IMR-90 (cell line): Measurements from ENCODE around the gene RTEL1. TPM values are rescaled to one million over a fixed set of nuclear protein-coding genes. Genes with fewer than 3 reads are reported as not detected.
"Not testable (repeated sequence)": the region's sequence is repeated elsewhere in the genome, so short reads cannot be mapped to it uniquely, and the experiment has no call there.

Experiments
- ATAC-seq: fragments of 200-7000 bp; cut with Tn5 transposase; 2 replicates; pipeline ENCODE4 v1.9.1; 2020; ENCODE audit warnings: low read depth, mild to moderate bottlenecking, moderate library complexity
- BruUV-seq: library from RNA; stranded (reverse); fragments of 400-500 nt; replicated peaks from 2 replicates; lab custom pipeline; 2021; lab: Mats Ljungman, UMichigan
- CTCF ChIA-PET: fragments of 300-600 bp; formaldehyde crosslinking; extraction: SDS; loops from one replicate; lab custom pipeline; 2021; ENCODE audit warnings: antibody characterized with exemption; lab: Yijun Ruan, JAX
- POLR2A ChIA-PET: fragments of 300-600 bp; sonication (Branson Sonifier 250); formaldehyde crosslinking; loops from one replicate; lab custom pipeline; 2022; ENCODE audit warnings: antibody characterized with exemption; ENCODE audit not compliant: unreplicated experiment; lab: Charles Lee
- DNase-seq: peaks from one replicate; pipeline ENCODE4 v3.0.0; 2013
- H2AFZ ChIP-seq: replicated peaks from 2 replicates; pipeline ENCODE3; 2013; ENCODE audit warnings: low read length, mild to moderate bottlenecking; ENCODE audit not compliant: poor library complexity
- H2AK5ac ChIP-seq: 2 replicates; pipeline ENCODE4 v1.6.1; 2013; ENCODE audit warnings: low read depth, low read length, inconsistent platforms
- H2AK9ac ChIP-seq: replicated peaks from 2 replicates; pipeline ENCODE3; 2013; ENCODE audit warnings: mild to moderate bottlenecking, low read depth, low read length, moderate library complexity; ENCODE audit not compliant: poor library complexity
- H2BK120ac ChIP-seq: 2 replicates; pipeline ENCODE4 v1.6.1; 2013; ENCODE audit warnings: low read depth, low read length, inconsistent platforms
- H2BK15ac ChIP-seq: 3 replicates; pipeline ENCODE4 v1.6.1; 2013; ENCODE audit warnings: low read depth, low read length, inconsistent platforms
- H2BK20ac ChIP-seq: 2 replicates; pipeline ENCODE4 v1.6.1; 2013; ENCODE audit warnings: low read depth, mild to moderate bottlenecking, inconsistent platforms, low read length, moderate library complexity
- H2BK5ac ChIP-seq: 2 replicates; pipeline ENCODE4 v1.6.1; 2013; ENCODE audit warnings: mild to moderate bottlenecking, low read depth, low read length, inconsistent platforms; ENCODE audit not compliant: poor library complexity, severe bottlenecking
- H3K14ac ChIP-seq: replicated peaks from 2 replicates; pipeline ENCODE4 v1.6.1; 2013; ENCODE audit warnings: low read depth, low read length, inconsistent platforms
- H3K18ac ChIP-seq: 2 replicates; pipeline ENCODE4 v1.6.1; 2013; ENCODE audit warnings: low read depth, low read length, control low read depth
- H3K23ac ChIP-seq: 2 replicates; pipeline ENCODE4 v1.6.1; 2013; ENCODE audit warnings: low read depth, low read length, inconsistent platforms
- H3K27ac ChIP-seq: 2 replicates; pipeline ENCODE4 v1.5.1; 2013; ENCODE audit warnings: mild to moderate bottlenecking, control low read depth, low read length; ENCODE audit not compliant: insufficient read depth
- H3K27me3 ChIP-seq: 2 replicates; pipeline ENCODE4 v1.6.1; 2013; ENCODE audit warnings: low read length; ENCODE audit not compliant: control insufficient read depth, insufficient read depth
- H3K36me3 ChIP-seq: 2 replicates; pipeline ENCODE4 v1.6.1; 2013; ENCODE audit warnings: low read length, mixed read lengths; ENCODE audit not compliant: control insufficient read depth, insufficient read depth
- H3K4ac ChIP-seq: 2 replicates; pipeline ENCODE4 v1.6.1; 2013; ENCODE audit warnings: low read depth, low read length, inconsistent platforms
- H3K4me1 ChIP-seq: 2 replicates; pipeline ENCODE4 v1.6.1; 2013; ENCODE audit warnings: low read length, mixed read lengths; ENCODE audit not compliant: control insufficient read depth, insufficient read depth
- H3K4me2 ChIP-seq: 2 replicates; pipeline ENCODE4 v1.6.1; 2013; ENCODE audit warnings: low read depth, mild to moderate bottlenecking, control low read depth, low read length, moderate library complexity
- H3K4me3 ChIP-seq: 2 replicates; pipeline ENCODE4 v1.5.1; 2013; ENCODE audit warnings: low read depth, mild to moderate bottlenecking, control low read depth, low read length, moderate library complexity; ENCODE audit not compliant: insufficient read depth
- H3K56ac ChIP-seq: 2 replicates; pipeline ENCODE4 v1.6.1; 2013; ENCODE audit warnings: low read length, inconsistent platforms; ENCODE audit not compliant: insufficient read depth; ENCODE audit errors: extremely low read depth
- H3K79me1 ChIP-seq, 2 experiments: 2 replicates each; pipeline ENCODE4 v1.6.1; 2013; ENCODE audit warnings: low read length in 2 of 2, inconsistent platforms in 1 of 2, low read depth in 1 of 2
- H3K9ac ChIP-seq: 2 replicates; pipeline ENCODE4 v1.6.1; 2013; ENCODE audit warnings: low read depth, low read length, control low read depth
- H3K9me1 ChIP-seq: 2 replicates; pipeline ENCODE4 v1.6.1; 2013; ENCODE audit warnings: low read length, inconsistent platforms; ENCODE audit not compliant: insufficient read depth
- H3K9me3 ChIP-seq: 2 replicates; pipeline ENCODE4 v1.6.1; 2013; ENCODE audit warnings: low read length; ENCODE audit not compliant: control insufficient read depth, insufficient read depth
- H4K20me1 ChIP-seq: 2 replicates; pipeline ENCODE4 v1.6.1; 2013; ENCODE audit warnings: low read length, inconsistent platforms; ENCODE audit not compliant: insufficient read depth
- H4K5ac ChIP-seq: 2 replicates; pipeline ENCODE4 v1.6.1; 2013; ENCODE audit warnings: mild to moderate bottlenecking, low read depth, low read length, control low read depth
- H4K8ac ChIP-seq, 2 experiments: 2 replicates each; pipeline ENCODE4 v1.6.1; 2013; ENCODE audit warnings: low read depth in 2 of 2, low read length in 2 of 2, control low read depth in 1 of 2, inconsistent platforms in 1 of 2
- H4K91ac ChIP-seq: 2 replicates; pipeline ENCODE4 v1.6.1; 2013; ENCODE audit warnings: low read depth, low read length, inconsistent platforms; ENCODE audit not compliant: insufficient read depth
- NFE2L2 ChIP-seq: fragments of 150-350 bp; IDR thresholded peaks from 2 replicates; pipeline ENCODE4 v1.6.1; 2016; ENCODE audit warnings: low read depth, mild to moderate bottlenecking, low read length
- POLR2A ChIP-seq: IDR thresholded peaks from 2 replicates; pipeline ENCODE4 v1.6.1; 2012; ENCODE audit warnings: mild to moderate bottlenecking, low read depth, low read length
- WGBS, 2 experiments: methylation state at CpG; one replicate each; pipeline versions ENCODE4 v1.1.5 to v1.1.7; 2013; ENCODE audit warnings: missing lambda C conversion rate in 2 of 2; ENCODE audit not compliant: insufficient read length in 1 of 2; ENCODE audit errors: extremely low coverage in 2 of 2; 5-methylcytosine and 5-hydroxymethylcytosine counted together
- dilution Hi-C: fragments of 300-500 bp; cut with HindIII; formaldehyde crosslinking; loops from one replicate; pipeline ENCODE4 v1.14.3; 2018; ENCODE audit warnings: low sequenced_read_pairs; ENCODE audit not compliant: unreplicated experiment
- in situ Hi-C: fragments of 300-500 bp; cut with MboI; formaldehyde crosslinking; loops from 3 replicates; pipeline ENCODE4 v1.14.3; 2019; ENCODE audit warnings: low sequenced_read_pairs, inconsistent platforms, mixed read lengths
- intact Hi-C: fragments of 100-400 bp; cut with micrococcal nuclease; formaldehyde crosslinking; loops from 2 replicates; pipeline ENCODE4 v1.10.0; 2022
- polyA plus RNA-seq, 3 experiments: library from polyadenylated mRNA; depleted of rRNA; stranded (reverse); fragments of >200 nt; gene quantifications; 2 replicates each; pipeline ENCODE4 v1.2.3, GENCODE V29; 2012; ENCODE audit warnings: low replicate concordance in 1 of 3
- total RNA-seq: library from RNA; depleted of rRNA; stranded (reverse); fragments of >200 nt; gene quantifications from 2 replicates; pipeline ENCODE4 v1.2.3, GENCODE V29; 2012

The RTEL1 gene
- total and polyA plus RNA-seq, 2 of the 4 experiments (the other 2 are of a cell fraction), result 14.7 to 18.8 TPM

DNA sequence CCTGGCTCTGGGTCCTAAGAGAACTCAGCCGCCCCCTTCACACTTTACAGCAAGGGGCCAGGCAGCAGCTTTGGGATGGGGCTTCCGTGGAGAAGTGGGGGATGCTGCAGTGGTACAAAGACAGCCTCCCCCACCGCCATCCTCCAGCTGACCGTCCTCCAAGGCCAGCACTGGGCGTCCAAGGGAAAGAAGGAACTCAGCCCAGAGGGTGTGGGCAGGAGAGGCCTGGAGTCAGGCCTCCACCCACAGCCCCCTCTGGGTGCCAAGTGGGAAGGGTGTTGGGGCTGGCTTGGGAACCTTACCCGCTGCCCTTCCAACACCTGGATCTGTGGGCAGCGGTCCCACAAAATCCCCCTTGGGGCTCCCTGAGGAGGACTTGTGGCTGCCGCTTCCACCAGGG lies 18.0 kb upstream of the RTEL1 start:
- no peaks in the 10 kb centered on the region for H4K20me1 ChIP-seq
- dilution Hi-C loops, result no loop called here

DNA sequence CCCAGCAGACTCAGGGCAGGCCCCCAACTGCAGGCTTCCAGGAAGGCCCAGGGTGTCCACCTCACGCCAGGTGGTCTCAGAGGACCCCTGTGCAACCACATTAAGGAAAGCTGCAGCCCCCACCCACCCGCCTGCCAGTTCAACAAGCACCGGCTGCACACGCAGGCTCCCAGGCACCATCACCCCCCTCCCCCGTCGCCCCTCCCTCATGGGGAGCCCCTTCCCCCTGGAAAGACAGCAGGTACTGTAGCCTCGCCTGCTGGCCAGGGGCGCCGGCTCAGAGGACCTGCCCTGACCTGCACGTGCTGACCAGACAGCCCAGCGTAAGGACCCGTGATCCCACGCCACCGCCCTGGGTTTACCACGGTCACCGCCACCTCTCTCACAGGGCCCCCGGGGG lies 17.4 kb upstream of the RTEL1 start:
- H2AK5ac ChIP-seq, H4K5ac ChIP-seq, H3K23ac ChIP-seq, H3K9me3 ChIP-seq, CTCF ChIA-PET, H3K27me3 ChIP-seq, dilution Hi-C loops, H2BK20ac ChIP-seq, BruUV-seq, H3K27ac ChIP-seq, H3K9ac ChIP-seq, H3K79me1 ChIP-seq, H2BK15ac ChIP-seq, H2BK120ac ChIP-seq, H3K14ac ChIP-seq, H3K4ac ChIP-seq, ATAC-seq, H3K9me1 ChIP-seq, DNase-seq, H4K91ac ChIP-seq, in situ Hi-C loops, intact Hi-C loops, H3K36me3 ChIP-seq, H2BK5ac ChIP-seq, H4K20me1 ChIP-seq, POLR2A ChIA-PET, H3K18ac ChIP-seq, H3K4me3 ChIP-seq, H2AK9ac ChIP-seq, H3K4me2 ChIP-seq, H3K56ac ChIP-seq, H2AFZ ChIP-seq, H3K4me1 ChIP-seq, H4K8ac ChIP-seq: not testable (repeated sequence)
- WGBS, 2 experiments, result 100% methylated on average over 2 of the region's 17 CpGs; no CpG with 5 or more reads in 1 of the 2 experiments

More for the DNA sequence above, 18.0 kb upstream of the RTEL1 start:
- peaks cover 2% of the 10 kb centered on the region; the same call in 1 of the 2 replicates for H3K4me1 ChIP-seq
- no peaks in the 10 kb centered on the region for H3K9me3 ChIP-seq
- no peak overlapping the region for H3K18ac ChIP-seq
- H3K79me1 ChIP-seq, result no peaks in the 10 kb centered on the region
- H3K9me1 ChIP-seq, result no peaks in the 10 kb centered on the region
- H3K56ac ChIP-seq, result no peak overlapping the region
- no peak overlapping the region for H2BK120ac ChIP-seq
- no peak overlapping the region for H4K5ac ChIP-seq
- no peak overlapping the region for H3K4me3 ChIP-seq
- ChIA-PET CTCF (no interaction called here), POLR2A (no interaction called here)
- no peak overlapping the region for H2BK5ac ChIP-seq
- H4K8ac ChIP-seq, result no peak overlapping the region
- H3K27me3 ChIP-seq, result no peaks in the 10 kb centered on the region
- H2BK20ac ChIP-seq, result no peak overlapping the region
- no peaks in the 10 kb centered on the region for H3K36me3 ChIP-seq
- no peak overlapping the region for H3K14ac ChIP-seq
- no peak overlapping the region for H3K4me2 ChIP-seq
- in situ Hi-C loops (no loop called here), intact Hi-C loops (no loop called here)
- no TSS peak for BruUV-seq
- no peak overlapping the region for H2AFZ ChIP-seq
- H2AK9ac ChIP-seq, result no peak overlapping the region
- H4K91ac ChIP-seq, result no peak overlapping the region
- no peak overlapping the region for H3K27ac ChIP-seq
- ATAC-seq, result no peak
- H2AK5ac ChIP-seq, result no peak overlapping the region
- no peak overlapping the region for H3K9ac ChIP-seq
- no peak for TF ChIP-seq NFE2L2
- no peak for TF ChIP-seq POLR2A
- no peak overlapping the region for H2BK15ac ChIP-seq
- WGBS, 2 experiments, result no CpG with 5 or more reads among the region's 8 CpGs
- DNase-seq, result no peak
- H3K4ac ChIP-seq, result no peak overlapping the region
- no peak overlapping the region for H3K23ac ChIP-seq
